ENCODE measurements around the gene SBF2. TPM values are rescaled to one million over a fixed set of nuclear protein-coding genes. Genes with fewer than 3 reads are reported as not detected.
A peak's percentile ranks its signal among the peaks of the same experiment; 100 is the strongest.

Gene SBF2
- total and polyA plus RNA-seq, 3 experiments from 2014 or later: 3.7 to 4.3 (median 4.2) TPM

- H3K4me1 Mint-ChIP-seq: peaks cover 0 to 30% (median 9%) of the 10 kb centered on the region in 3 donors
- no peaks in the 10 kb centered on the region for H3K4me1 ChIP-seq (ENCODE audit: insufficient read depth, low read length)
- no peaks in the 10 kb centered on the region for H3K27me3 ChIP-seq (ENCODE audit: insufficient read depth, low read length, poor library complexity, severe bottlenecking)
- H3K27ac Mint-ChIP-seq: no peak overlapping the region
- ChIA-PET POLR2A (no interaction called here), CTCF (no interaction called here)
- H3K36me3 Mint-ChIP-seq: peaks cover 0 to 20% (median 2%) of the 10 kb centered on the region in 3 donors
- DNase-seq: no peak
- no peak overlapping the region for H3K27ac ChIP-seq (ENCODE audit: low read depth, low read length)
- H3K36me3 ChIP-seq (ENCODE audit: insufficient read depth, low read length): no peaks in the 10 kb centered on the region
- H3K9me3 Mint-ChIP-seq: peaks cover 6 to 19% (median 16%) of the 10 kb centered on the region in 5 donors
- H3K27me3 Mint-ChIP-seq: no peaks in the 10 kb centered on the region
- H3K4me3 ChIP-seq (ENCODE audit: low read length): no peak overlapping the region
- H3K4me3 Mint-ChIP-seq: no peak overlapping the region
- no peaks in the 10 kb centered on the region for H3K9me3 ChIP-seq (ENCODE audit: low read length)
Observed at GRCh38 chr11:10162222-10162621, 131.8 kb downstream of the SBF2 start.

GRCh38 chr11:10160350-10160749, 133.7 kb downstream of the SBF2 start:
- H3K27ac Mint-ChIP-seq: no peak overlapping the region
- POLR2A ChIA-PET: no interaction called here
- CTCF ChIA-PET: no interaction called here
- no peak for DNase-seq
- H3K27me3 Mint-ChIP-seq: no peaks in the 10 kb centered on the region
- peaks cover 6 to 25% (median 16%) of the 10 kb centered on the region in 5 donors for H3K9me3 Mint-ChIP-seq
- no peaks in the 10 kb centered on the region for H3K36me3 ChIP-seq (ENCODE audit: insufficient read depth, low read length)
- no peaks in the 10 kb centered on the region for H3K9me3 ChIP-seq (ENCODE audit: low read length)
- peaks cover 0 to 30% (median 2%) of the 10 kb centered on the region in 3 donors for H3K36me3 Mint-ChIP-seq
- no peaks in the 10 kb centered on the region for H3K27me3 ChIP-seq (ENCODE audit: insufficient read depth, low read length, poor library complexity, severe bottlenecking)
- peaks cover 0 to 30% (median 9%) of the 10 kb centered on the region in 3 donors for H3K4me1 Mint-ChIP-seq
- no peak overlapping the region for H3K27ac ChIP-seq (ENCODE audit: low read depth, low read length)
- H3K4me3 Mint-ChIP-seq: no peak overlapping the region
- no peak overlapping the region for H3K4me3 ChIP-seq (ENCODE audit: low read length)
- no peaks in the 10 kb centered on the region for H3K4me1 ChIP-seq (ENCODE audit: insufficient read depth, low read length)

GRCh38 chr11:10158461-10158860, 135.6 kb downstream of the SBF2 start:
- Histone ChIP-seq H3K36me3 (ENCODE audit: insufficient read depth, low read length) (no peaks in the 10 kb centered on the region), H3K27ac (ENCODE audit: low read depth, low read length) (no peak overlapping the region), H3K4me1 (ENCODE audit: insufficient read depth, low read length) (no peaks in the 10 kb centered on the region), H3K27me3 (ENCODE audit: insufficient read depth, low read length, poor library complexity, severe bottlenecking) (no peaks in the 10 kb centered on the region), H3K4me3 (ENCODE audit: low read length) (no peak overlapping the region), H3K9me3 (ENCODE audit: low read length) (no peaks in the 10 kb centered on the region)
- H3K36me3 Mint-ChIP-seq: peaks cover 0 to 30% (median 2%) of the 10 kb centered on the region in 3 donors
- POLR2A ChIA-PET: no interaction called here
- DNase-seq: no peak
- no peaks in the 10 kb centered on the region for H3K27me3 Mint-ChIP-seq
- H3K27ac Mint-ChIP-seq: peak overlapping the region in 1 of 8 donors; percentile 47
- H3K9me3 Mint-ChIP-seq: peaks cover 6 to 25% (median 16%) of the 10 kb centered on the region in 5 donors
- H3K4me3 Mint-ChIP-seq: no peak overlapping the region
- CTCF ChIA-PET: no interaction called here
- H3K4me1 Mint-ChIP-seq: peaks cover 0 to 20% (median 9%) of the 10 kb centered on the region in 3 donors

GRCh38 chr11:10155793-10156490, 138.1 kb downstream of the SBF2 start:
- no peaks in the 10 kb centered on the region for H3K27me3 ChIP-seq (ENCODE audit: insufficient read depth, low read length, poor library complexity, severe bottlenecking)
- no peak overlapping the region for H3K4me3 Mint-ChIP-seq
- CTCF ChIA-PET: no interaction called here

DNA sequence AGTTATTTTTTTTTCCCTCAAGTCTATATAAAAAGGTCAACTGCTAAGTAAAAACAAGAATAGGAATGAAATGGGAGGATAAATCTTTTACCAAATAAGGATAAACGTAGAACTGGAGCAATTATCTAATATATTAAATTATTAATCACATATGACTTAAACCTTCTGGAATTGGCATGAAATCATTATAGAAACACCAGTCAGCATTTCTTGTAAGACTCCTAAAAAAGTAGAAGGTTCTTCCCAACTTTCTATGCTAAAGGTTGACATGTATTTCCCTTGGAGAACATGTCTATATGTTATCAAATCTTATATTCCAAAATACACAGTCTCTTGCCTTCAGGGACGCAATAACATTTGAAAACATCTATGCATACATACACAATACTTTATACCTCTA, 143.2 kb downstream of the SBF2 start:
- Histone ChIP-seq H3K4me3 (ENCODE audit: low read length) (no peak overlapping the region), H3K27ac (ENCODE audit: low read depth, low read length) (no peak overlapping the region), H3K36me3 (ENCODE audit: insufficient read depth, low read length) (no peaks in the 10 kb centered on the region), H3K27me3 (ENCODE audit: insufficient read depth, low read length, poor library complexity, severe bottlenecking) (no peaks in the 10 kb centered on the region), H3K4me1 (ENCODE audit: insufficient read depth, low read length) (no peaks in the 10 kb centered on the region), H3K9me3 (ENCODE audit: low read length) (no peaks in the 10 kb centered on the region)
- no peaks in the 10 kb centered on the region for H3K27me3 Mint-ChIP-seq
- H3K4me1 Mint-ChIP-seq: no peaks in the 10 kb centered on the region
- H3K4me3 Mint-ChIP-seq: no peak overlapping the region
- peaks cover 0 to 9% (median 0%) of the 10 kb centered on the region in 3 donors for H3K36me3 Mint-ChIP-seq
- ChIA-PET CTCF (no interaction called here), POLR2A (no interaction called here)
- H3K27ac Mint-ChIP-seq: no peak overlapping the region
- peaks cover 0 to 7% (median 4%) of the 10 kb centered on the region in 5 donors for H3K9me3 Mint-ChIP-seq
- DNase-seq: no peak

More at GRCh38 chr11:10155793-10156490, 138.1 kb downstream of the SBF2 start:
- no peak for DNase-seq
- Histone ChIP-seq H3K27ac (ENCODE audit: low read depth, low read length) (no peak overlapping the region), H3K4me3 (ENCODE audit: low read length) (no peak overlapping the region), H3K4me1 (ENCODE audit: insufficient read depth, low read length) (no peaks in the 10 kb centered on the region), H3K9me3 (ENCODE audit: low read length) (no peaks in the 10 kb centered on the region), H3K36me3 (ENCODE audit: insufficient read depth, low read length) (no peaks in the 10 kb centered on the region)
- H3K27me3 Mint-ChIP-seq: no peaks in the 10 kb centered on the region
- H3K4me1 Mint-ChIP-seq: peaks cover 0 to 6% (median 5%) of the 10 kb centered on the region in 3 donors
- H3K9me3 Mint-ChIP-seq: peaks cover 6 to 25% (median 18%) of the 10 kb centered on the region in 5 donors
- H3K36me3 Mint-ChIP-seq: peaks cover 0 to 30% (median 2%) of the 10 kb centered on the region in 3 donors
- no peak overlapping the region for H3K27ac Mint-ChIP-seq
- POLR2A ChIA-PET: no interaction called here

DNA sequence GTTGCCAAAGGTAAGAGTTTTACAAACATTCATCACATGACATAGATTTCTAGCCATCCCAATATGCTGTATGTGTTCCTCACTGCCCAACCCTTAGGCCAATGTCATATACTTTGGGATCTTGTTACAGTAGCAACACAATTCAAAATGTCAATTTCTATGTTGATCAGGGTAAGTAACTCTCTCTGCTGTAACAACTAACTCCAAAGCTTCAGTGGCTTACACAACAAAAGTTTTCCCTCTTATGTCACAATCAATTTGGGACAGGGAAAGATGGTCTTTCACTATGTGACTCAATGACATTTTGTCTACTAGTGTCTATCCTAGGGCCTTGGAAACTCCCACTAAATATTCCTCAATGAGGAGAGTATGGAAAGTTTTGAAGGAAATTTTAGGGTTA, 144.5 kb downstream of the SBF2 start:
- Mint-ChIP-seq H3K36me3 (peaks cover 0 to 9% (median 0%) of the 10 kb centered on the region in 3 donors), H3K9me3 (peaks cover 0 to 7% (median 4%) of the 10 kb centered on the region in 5 donors), H3K27me3 (no peaks in the 10 kb centered on the region), H3K27ac (no peak overlapping the region), H3K4me3 (no peak overlapping the region), H3K4me1 (no peaks in the 10 kb centered on the region)
- no peaks in the 10 kb centered on the region for H3K9me3 ChIP-seq (ENCODE audit: low read length)
- no peak overlapping the region for H3K27ac ChIP-seq (ENCODE audit: low read depth, low read length)
- CTCF ChIA-PET: no interaction called here
- POLR2A ChIA-PET: no interaction called here
- H3K4me3 ChIP-seq (ENCODE audit: low read length): no peak overlapping the region
- H3K36me3 ChIP-seq (ENCODE audit: insufficient read depth, low read length): no peaks in the 10 kb centered on the region
- no peak for DNase-seq
- no peaks in the 10 kb centered on the region for H3K4me1 ChIP-seq (ENCODE audit: insufficient read depth, low read length)
- no peaks in the 10 kb centered on the region for H3K27me3 ChIP-seq (ENCODE audit: insufficient read depth, low read length, poor library complexity, severe bottlenecking)

GRCh38 chr11:10147195-10147594, 146.8 kb downstream of the SBF2 start:
- Histone ChIP-seq H3K27ac (ENCODE audit: low read depth, low read length) (no peak overlapping the region), H3K27me3 (ENCODE audit: insufficient read depth, low read length, poor library complexity, severe bottlenecking) (no peaks in the 10 kb centered on the region), H3K36me3 (ENCODE audit: insufficient read depth, low read length) (no peaks in the 10 kb centered on the region), H3K4me1 (ENCODE audit: insufficient read depth, low read length) (no peaks in the 10 kb centered on the region), H3K9me3 (ENCODE audit: low read length) (no peaks in the 10 kb centered on the region), H3K4me3 (ENCODE audit: low read length) (no peak overlapping the region)
- peaks cover 0 to 7% (median 2%) of the 10 kb centered on the region in 5 donors for H3K9me3 Mint-ChIP-seq
- ChIA-PET CTCF (no interaction called here), POLR2A (no interaction called here)
- peaks cover 0 to 9% (median 0%) of the 10 kb centered on the region in 3 donors for H3K36me3 Mint-ChIP-seq
- DNase-seq: no peak
- H3K4me3 Mint-ChIP-seq: no peak overlapping the region
- no peaks in the 10 kb centered on the region for H3K27me3 Mint-ChIP-seq
- H3K27ac Mint-ChIP-seq: no peak overlapping the region
- no peaks in the 10 kb centered on the region for H3K4me1 Mint-ChIP-seq

DNA sequence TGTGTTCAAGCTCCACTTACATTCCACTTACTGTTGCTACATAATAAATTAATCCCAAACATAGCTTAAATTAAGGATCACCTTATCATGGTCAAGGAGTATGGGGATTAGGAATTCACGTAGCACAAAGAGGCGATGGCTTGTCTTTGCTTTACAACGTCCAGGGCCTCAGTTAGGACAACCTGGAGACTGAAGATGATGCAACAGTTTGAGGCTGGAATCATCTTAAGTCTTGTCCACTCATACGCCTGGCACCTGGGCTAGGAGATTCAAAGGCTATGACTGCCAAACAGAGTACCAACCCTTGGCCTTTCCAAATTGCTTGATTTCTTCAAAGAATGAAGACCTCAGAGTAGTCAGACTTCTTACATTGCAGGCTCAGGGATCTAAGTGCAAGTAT, 149.1 kb downstream of the SBF2 start:
- H3K4me1 Mint-ChIP-seq: no peaks in the 10 kb centered on the region
- no peaks in the 10 kb centered on the region for H3K27me3 Mint-ChIP-seq
- ChIA-PET CTCF (no interaction called here), POLR2A (no interaction called here)
- Histone ChIP-seq H3K27ac (ENCODE audit: low read depth, low read length) (no peak overlapping the region), H3K36me3 (ENCODE audit: insufficient read depth, low read length) (no peaks in the 10 kb centered on the region), H3K4me3 (ENCODE audit: low read length) (no peak overlapping the region), H3K27me3 (ENCODE audit: insufficient read depth, low read length, poor library complexity, severe bottlenecking) (no peaks in the 10 kb centered on the region), H3K9me3 (ENCODE audit: low read length) (no peaks in the 10 kb centered on the region), H3K4me1 (ENCODE audit: insufficient read depth, low read length) (no peaks in the 10 kb centered on the region)
- H3K36me3 Mint-ChIP-seq: peaks cover 0 to 9% (median 0%) of the 10 kb centered on the region in 3 donors
- no peak overlapping the region for H3K4me3 Mint-ChIP-seq
- peaks cover 0 to 7% (median 2%) of the 10 kb centered on the region in 5 donors for H3K9me3 Mint-ChIP-seq
- DNase-seq: no peak
- H3K27ac Mint-ChIP-seq: no peak overlapping the region

All from CD8-positive, alpha-beta memory T cell (primary cell).